Measurements from ENCODE around the gene SLC35F1. TPM values are rescaled to one million over a fixed set of nuclear protein-coding genes. Genes with fewer than 3 reads are reported as not detected.

The SLC35F1 gene
- total RNA-seq, 1 experiment from 2014 or later: 4.3 TPM

GRCh38 chr6:117880824-117881223, 26.2 kb upstream of the SLC35F1 start:
- no peak overlapping the region for H3T11ph ChIP-seq (ENCODE audit: low read length)
- Mint-ChIP-seq H3K27ac (no peak overlapping the region), H3K9me3 (no peaks in the 10 kb centered on the region), H3K4me1 (peaks cover 23% of the 10 kb centered on the region in 2 experiments), H3K4me3 (no peak overlapping the region), H3K27me3 (ENCODE audit: low read depth) (no peaks in the 10 kb centered on the region), H3K36me3 (ENCODE audit: insufficient read depth in 1 of 3, low read depth in 3 of 3) (no peaks in the 10 kb centered on the region)
- no peak overlapping the region for H2BK15ac ChIP-seq (ENCODE audit: low read depth, low read length)
- no peak overlapping the region for H2AFZ ChIP-seq (ENCODE audit: low read length)
- H4K20me1 ChIP-seq (ENCODE audit: control insufficient read depth, insufficient read depth, insufficient read length): no peaks in the 10 kb centered on the region
- whole genome bisulfite sequencing (ENCODE audit: extremely low coverage, insufficient read length, low lambda C conversion rate): no CpG with 5 or more reads among the region's 1 CpG
- H2BK12ac ChIP-seq (ENCODE audit: insufficient read length, low read depth, low read length): no peak overlapping the region
- no peaks in the 10 kb centered on the region for H3K4me1 ChIP-seq (ENCODE audit: insufficient read depth, low read length)
- no peak overlapping the region for H3K18ac ChIP-seq (ENCODE audit: insufficient read length, low read depth, low read length)
- no peak overlapping the region for H3K14ac ChIP-seq (ENCODE audit: insufficient read depth, low read length)
- H3K79me2 ChIP-seq (ENCODE audit: insufficient read depth, low read length): no peaks in the 10 kb centered on the region
- H3K27me3 ChIP-seq (ENCODE audit: insufficient read depth, low read length): no peaks in the 10 kb centered on the region
- no peak overlapping the region for H3K23ac ChIP-seq (ENCODE audit: insufficient read length, low read depth, low read length)
- no peak for DNase-seq
- H2BK5ac ChIP-seq (ENCODE audit: insufficient read length, low read length): no peak overlapping the region
- H3K4me2 ChIP-seq (ENCODE audit: insufficient read depth, insufficient read length, low read length): no peak overlapping the region
- no peak overlapping the region for H4K91ac ChIP-seq (ENCODE audit: insufficient read length, low read depth, low read length)
- H3K79me1 ChIP-seq (ENCODE audit: insufficient read depth, low read depth, low read length, poor library complexity, severe bottlenecking): no peaks in the 10 kb centered on the region
- no peak overlapping the region for H3K9ac ChIP-seq (ENCODE audit: extremely low read depth, insufficient read length, low read length)
- H4K5ac ChIP-seq (ENCODE audit: insufficient read length, low read depth, low read length): no peak overlapping the region
- no peak overlapping the region for H3K27ac ChIP-seq (ENCODE audit: insufficient read length, low read depth, low read length)
- H3K4ac ChIP-seq (ENCODE audit: low read depth, low read length): no peak overlapping the region
- no peaks in the 10 kb centered on the region for H3K23me2 ChIP-seq (ENCODE audit: insufficient read length, low read depth, low read length, poor library complexity, severe bottlenecking)
- H3K9me3 ChIP-seq (ENCODE audit: control insufficient read depth, low read depth, low read length): no peaks in the 10 kb centered on the region
- no peak overlapping the region for H2AK5ac ChIP-seq (ENCODE audit: insufficient read length, low read length)
- no peak overlapping the region for H2BK120ac ChIP-seq (ENCODE audit: low read depth, low read length, poor library complexity, severe bottlenecking)
- no peak overlapping the region for H3K56ac ChIP-seq (ENCODE audit: insufficient read length, low read depth, low read length)
- no peak overlapping the region for H4K8ac ChIP-seq (replicated peaks; ENCODE audit: insufficient read length, low read depth, low read length)
- H2BK20ac ChIP-seq (ENCODE audit: low read depth, low read length, poor library complexity, severe bottlenecking): no peak overlapping the region
- TF ChIP-seq CTCF (conservative IDR thresholded peaks at IDR 0.05): no peak
